ENCODE measurements around the gene TMEM89.

Gene TMEM89

GRCh38 chr3:48600711-48601621, 20.6 kb downstream of the TMEM89 start:
- TF ChIP-seq CTCF (IDR thresholded peaks at IDR 0.05): no peak

GRCh38 chr3:48599509-48600285, 21.9 kb downstream of the TMEM89 start:
- TF ChIP-seq CTCF (IDR thresholded peaks at IDR 0.05): no peak

GRCh38 chr3:48599077-48599501, 22.5 kb downstream of the TMEM89 start:
- TF ChIP-seq CTCF (IDR thresholded peaks at IDR 0.05): no peak

- no peak for TF ChIP-seq CTCF (IDR thresholded peaks at IDR 0.05)
Measured at GRCh38 chr3:48598323-48599076, 23.1 kb downstream of the TMEM89 start.

- no peak for TF ChIP-seq CTCF (IDR thresholded peaks at IDR 0.05)
Measured at GRCh38 chr3:48597408-48597800, 24.2 kb downstream of the TMEM89 start.

GRCh38 chr3:48596676-48597407, 24.7 kb downstream of the TMEM89 start:
- TF ChIP-seq CTCF (IDR thresholded peaks at IDR 0.05): no peak

GRCh38 chr3:48596157-48596556, 25.4 kb downstream of the TMEM89 start:
- no peak for TF ChIP-seq CTCF (IDR thresholded peaks at IDR 0.05)
